Uterus (tissue), 2 donors: Measurements from ENCODE around the gene VCL.

Experiments used
- POLR2A ChIP-seq, 2 donors: fragments of 450-650 bp; IDR thresholded peaks; one replicate each; pipeline ENCODE4 v1.6.1; 2016; ENCODE audit warnings: antibody characterized with exemption in 2 of 2, mild to moderate bottlenecking in 1 of 2, moderate library complexity in 1 of 2
- TF ChIP-seq, protein P1 (sequence below), 4 experiments: fragments of 200-600 bp in 2 of 4; fragments of 450-650 bp in 2 of 4; sonication (generic) in 2 of 4; IDR thresholded peaks; one replicate each; pipeline ENCODE4 v1.5.1; 2016 to 2019; ENCODE audit warnings: antibody characterized with exemption in 4 of 4, mild to moderate bottlenecking in 2 of 4, moderate library complexity in 1 of 4

DNA sequence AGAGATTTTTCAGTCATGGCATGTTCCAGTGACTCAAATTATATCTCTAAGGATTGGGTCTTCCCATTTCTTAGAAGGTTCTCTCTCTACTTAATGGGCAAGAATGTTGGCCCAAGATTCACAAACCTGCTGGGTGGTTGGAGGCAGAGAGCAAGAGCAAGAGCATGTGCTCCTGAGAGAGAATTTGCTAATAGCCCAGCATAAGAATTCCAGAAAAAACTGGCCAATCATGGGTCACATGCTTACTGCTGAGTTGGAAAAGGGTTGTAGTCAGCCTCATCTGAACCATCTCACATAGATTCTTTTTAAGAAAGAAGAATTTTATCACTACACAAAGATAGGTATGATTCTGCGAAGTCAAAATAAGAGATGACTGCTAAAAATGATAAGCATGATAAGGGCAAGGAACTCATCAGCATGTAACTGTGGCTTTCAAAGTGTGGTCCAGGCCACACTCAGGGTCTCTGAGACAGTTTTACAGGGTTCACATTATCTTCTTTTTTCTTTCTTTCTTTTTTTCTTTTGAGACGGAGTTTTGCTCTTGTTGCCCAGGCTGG, 8.2 kb upstream of the VCL start:
- TF ChIP-seq, protein P1, sequence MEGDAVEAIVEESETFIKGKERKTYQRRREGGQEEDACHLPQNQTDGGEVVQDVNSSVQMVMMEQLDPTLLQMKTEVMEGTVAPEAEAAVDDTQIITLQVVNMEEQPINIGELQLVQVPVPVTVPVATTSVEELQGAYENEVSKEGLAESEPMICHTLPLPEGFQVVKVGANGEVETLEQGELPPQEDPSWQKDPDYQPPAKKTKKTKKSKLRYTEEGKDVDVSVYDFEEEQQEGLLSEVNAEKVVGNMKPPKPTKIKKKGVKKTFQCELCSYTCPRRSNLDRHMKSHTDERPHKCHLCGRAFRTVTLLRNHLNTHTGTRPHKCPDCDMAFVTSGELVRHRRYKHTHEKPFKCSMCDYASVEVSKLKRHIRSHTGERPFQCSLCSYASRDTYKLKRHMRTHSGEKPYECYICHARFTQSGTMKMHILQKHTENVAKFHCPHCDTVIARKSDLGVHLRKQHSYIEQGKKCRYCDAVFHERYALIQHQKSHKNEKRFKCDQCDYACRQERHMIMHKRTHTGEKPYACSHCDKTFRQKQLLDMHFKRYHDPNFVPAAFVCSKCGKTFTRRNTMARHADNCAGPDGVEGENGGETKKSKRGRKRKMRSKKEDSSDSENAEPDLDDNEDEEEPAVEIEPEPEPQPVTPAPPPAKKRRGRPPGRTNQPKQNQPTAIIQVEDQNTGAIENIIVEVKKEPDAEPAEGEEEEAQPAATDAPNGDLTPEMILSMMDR (IDR thresholded peaks at IDR 0.05) = no peak
- TF ChIP-seq POLR2A (IDR thresholded peaks at IDR 0.05) = no peak
